ENCODE data around the gene TIPARP.
"Not testable (repeated sequence)": the region's sequence is repeated elsewhere in the genome, so short reads cannot be mapped to it uniquely, and the experiment has no call there.

TIPARP gene

GRCh38 chr3:156704370-156705036 lies 30.1 kb downstream of the TIPARP start:
- DNase-seq: peak in 1 of 10 donors; percentile 33
- intact Hi-C loops (cut with DNase I): no loop called here

DNA sequence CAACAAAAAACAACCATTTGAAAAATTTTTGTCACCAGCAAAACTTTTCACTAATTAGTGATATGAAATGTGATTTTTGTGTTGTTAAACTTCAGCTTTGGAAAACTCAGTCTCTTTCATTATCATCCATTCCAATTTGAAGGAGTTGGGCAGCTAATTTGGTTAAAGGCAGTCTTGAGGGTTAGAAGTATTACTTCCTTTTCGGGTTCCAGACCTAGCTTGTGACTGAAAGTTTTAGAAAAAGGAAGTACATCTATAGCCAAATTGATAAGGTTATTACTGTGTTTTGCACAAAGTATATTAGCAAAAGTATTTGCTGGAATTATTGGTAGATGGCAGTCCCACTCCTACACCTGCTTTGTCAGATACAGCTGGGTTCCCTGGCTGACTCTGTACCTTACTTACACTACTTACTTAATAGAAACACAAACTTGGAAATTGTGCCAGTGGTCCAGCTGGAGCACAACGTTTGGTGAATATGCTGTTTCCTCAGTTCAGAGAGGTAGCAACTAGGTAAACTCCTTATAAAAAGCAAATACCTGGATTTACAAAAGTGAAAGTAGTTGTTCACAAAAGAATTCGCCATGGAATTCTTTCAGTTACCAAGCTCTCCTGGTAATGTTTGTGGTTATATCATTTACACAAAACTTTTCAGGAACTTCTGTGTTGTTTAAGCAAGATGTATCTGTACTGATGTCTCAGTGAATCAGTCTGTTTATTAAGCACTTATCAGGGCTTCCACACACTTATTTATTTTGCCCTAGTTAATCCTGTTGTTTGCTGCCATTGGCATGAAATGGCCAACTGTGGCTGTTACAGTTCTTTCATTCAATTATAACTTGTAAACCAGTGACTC lies 31.6 kb downstream of the TIPARP start:
- no peak for DNase-seq
- intact Hi-C loops (cut with DNase I): no loop called here

DNA sequence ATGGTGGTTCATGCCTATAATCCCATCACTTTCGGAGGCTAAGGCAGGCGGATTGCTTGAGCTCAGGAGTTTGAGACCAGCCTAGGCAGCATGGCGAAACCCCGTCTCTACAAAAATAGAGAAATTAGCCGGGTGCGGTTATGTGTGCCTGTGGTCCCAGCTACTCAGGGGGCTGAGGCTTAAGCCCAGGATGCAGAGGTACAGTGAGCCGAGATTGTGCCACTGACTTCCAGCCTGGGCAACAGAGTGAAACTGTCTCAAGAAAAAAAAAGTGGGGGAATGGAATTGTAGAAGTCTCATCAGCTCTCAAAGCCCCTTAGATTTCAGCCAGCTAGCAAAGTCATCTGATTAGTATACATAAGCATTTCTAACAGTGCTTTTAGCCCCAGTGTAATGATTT lies 33.2 kb downstream of the TIPARP start:
- intact Hi-C loops (cut with DNase I): no loop called here
- DNase-seq: no peak

- intact Hi-C loops (cut with DNase I): no loop called here
- DNase-seq: no peak
Observed at GRCh38 chr3:156710429-156710828, 36.0 kb downstream of the TIPARP start.

DNA sequence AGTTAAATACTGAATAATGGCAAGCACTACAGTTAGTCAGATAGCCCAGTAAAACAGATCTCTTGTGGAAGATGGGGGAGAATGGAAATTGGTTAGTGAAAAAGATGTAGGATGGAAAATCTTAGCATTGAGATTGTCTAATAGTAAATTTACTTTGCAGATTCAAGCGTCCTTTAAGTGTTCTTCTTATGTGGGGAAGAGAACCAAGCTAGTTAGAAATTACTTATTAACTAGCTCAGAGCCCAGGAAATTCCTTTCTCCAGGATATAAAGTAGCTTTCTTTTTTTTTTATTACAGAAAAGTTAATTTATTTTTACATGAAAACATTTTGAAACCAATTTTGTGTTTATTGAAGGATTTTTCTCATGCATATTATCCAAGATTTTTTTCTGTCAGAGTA lies 36.7 kb downstream of the TIPARP start:
- DNase-seq: no peak
- intact Hi-C loops (cut with DNase I): no loop called here

DNA sequence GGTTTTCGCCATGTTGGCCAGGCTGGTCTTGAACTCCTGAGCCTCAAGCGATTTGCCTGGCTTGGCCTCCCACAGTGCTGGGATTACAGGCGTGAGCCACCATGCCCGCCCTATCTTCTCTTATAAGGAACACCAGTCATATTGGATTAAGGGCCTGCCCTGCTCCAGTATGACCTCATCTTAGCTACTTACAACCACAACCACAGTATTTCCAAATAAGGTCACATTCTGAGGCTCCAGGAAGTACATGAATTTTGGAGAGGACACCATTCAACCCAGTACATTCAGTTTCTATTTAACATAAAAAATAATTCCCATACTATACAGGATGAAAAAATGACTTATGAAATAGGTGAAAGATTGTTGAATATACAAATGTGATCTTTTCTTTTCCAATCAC lies 37.6 kb downstream of the TIPARP start:
- DNase-seq; intact Hi-C loops (cut with DNase I): not testable (repeated sequence)

DNA sequence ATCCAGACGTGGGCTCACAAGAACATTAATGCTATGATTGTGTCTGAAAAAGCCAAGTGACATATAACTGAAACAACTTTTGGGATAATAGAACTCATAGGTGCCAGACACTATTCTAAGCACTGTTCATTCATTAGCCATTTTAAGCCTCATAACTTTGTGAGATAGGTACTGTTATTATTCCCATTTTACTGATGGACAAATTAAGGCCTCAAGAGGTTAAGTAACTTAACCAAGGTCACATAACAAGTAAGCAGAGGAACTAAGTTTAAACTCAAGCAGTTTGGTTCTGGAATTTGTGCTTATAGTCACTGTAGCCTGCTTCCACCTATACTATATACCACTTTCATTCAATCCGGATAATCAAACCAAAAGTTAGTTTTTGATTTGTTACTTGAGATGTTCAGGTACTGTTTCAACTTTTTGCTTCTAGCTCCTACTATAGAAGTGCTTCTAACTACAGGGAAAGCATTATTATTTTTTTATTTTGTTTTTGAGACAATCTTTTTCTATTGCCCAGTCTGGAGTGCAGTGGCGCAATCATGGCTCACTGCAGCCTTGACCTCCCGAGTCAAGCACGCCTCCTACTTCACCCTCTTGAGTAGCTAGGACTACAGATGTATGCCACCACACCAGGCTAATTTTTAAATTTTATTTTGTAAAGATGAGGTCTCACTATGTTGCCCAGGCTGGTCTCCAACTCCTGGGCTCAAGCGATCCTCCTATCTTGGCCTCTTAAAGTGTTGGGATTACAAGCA lies 41.9 kb downstream of the TIPARP start:
- DNase-seq: no peak
- intact Hi-C loops (cut with DNase I): no loop called here

DNA sequence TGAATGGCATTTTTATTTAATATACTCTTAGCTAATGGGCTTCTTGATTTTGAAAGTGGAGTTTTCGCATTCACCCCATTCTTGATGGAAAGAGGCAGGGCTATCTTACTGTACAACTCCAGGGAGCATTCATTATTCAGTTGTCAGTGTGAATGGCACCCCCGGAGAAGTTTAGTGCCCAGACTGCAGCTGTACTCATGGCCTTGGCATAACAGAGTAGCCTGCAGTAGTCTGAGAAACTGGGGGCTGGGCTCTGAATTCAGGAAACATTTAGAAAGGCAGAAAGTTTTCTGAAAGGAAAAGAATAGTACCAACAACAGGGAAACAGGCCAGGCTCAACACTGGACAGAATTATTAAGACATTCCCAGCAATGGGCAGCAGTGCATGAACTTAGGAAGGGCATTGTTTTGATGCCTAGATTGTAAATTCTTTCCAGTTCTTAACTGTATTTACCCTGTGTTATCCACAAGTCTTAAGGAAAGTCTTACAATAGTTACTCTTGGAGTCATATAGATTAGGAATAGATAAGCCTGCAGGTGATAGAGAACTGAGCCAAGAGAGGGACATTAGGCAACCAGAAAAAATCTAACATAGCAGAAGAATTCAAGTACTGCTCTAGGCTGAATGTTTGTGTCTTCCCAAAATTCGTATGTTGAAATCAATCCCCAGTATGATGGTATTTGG lies 44.4 kb downstream of the TIPARP start:
- intact Hi-C loops (cut with DNase I): no loop called here
- no peak for DNase-seq

DNA sequence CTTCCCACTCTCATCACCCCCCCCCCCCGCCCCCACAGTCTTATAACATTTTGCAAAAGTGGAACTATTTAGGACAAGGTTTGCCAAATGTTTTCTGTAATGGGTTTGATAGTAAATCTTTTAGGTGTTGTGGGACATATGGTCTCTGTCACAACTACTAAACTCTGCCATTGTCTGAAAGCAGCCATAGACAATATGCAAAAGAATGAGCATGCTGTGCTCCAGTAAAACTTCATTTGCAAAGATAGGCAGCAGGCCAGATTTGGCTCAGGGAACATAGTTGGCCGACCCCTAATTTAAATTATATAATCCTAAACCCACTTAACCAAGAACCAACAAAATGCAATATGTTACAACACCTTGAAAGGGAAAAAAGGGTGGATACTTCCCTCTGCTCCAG lies 46.4 kb downstream of the TIPARP start:
- intact Hi-C loops (cut with DNase I): no loop called here
- DNase-seq: no peak

DNA sequence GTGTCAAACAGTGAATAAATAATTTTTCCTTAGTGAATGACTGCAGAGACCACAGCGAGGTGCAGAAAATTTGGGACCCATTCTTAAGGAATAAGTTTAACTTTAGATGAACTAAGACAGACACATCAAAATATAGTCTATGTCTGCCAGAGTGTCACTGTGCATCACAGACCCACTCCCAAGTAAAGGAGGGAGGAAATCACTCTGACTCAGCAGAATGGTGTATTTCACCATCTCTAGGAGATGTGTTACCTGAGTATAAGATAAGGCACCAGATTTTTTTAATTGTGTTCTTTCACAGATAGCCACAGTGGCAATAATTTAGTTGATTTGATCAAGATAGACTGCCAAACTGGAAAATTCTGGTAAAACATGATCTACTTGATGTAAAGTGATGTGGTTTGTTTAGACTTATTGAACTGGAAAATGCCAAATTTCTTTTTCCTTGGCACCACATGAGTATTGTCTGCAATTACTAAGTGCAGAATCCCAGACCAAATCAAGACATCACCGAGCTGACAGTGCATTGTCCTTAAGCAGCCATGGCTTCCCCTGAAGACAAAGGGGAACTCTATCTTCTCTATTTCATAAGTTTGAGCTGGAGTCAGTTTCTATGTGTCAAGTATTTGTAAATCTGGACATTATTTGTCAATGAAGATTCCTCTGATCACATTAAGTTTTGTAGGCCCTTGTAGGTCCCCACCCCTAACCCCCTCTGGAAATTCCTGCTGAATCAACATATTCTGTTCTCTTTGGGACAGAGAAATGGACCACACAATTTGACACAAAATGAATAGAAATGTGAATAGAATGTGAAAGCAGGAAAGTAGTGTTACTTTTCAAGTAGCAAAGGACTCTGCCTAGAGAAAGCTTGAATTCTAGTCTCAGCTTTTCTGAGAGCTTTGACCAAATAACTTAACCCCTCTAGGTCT lies 47.6 kb downstream of the TIPARP start:
- no peak for DNase-seq
- intact Hi-C loops (cut with DNase I): no loop called here

- intact Hi-C loops (cut with DNase I): no loop called here
- DNase-seq: no peak
Observed at GRCh38 chr3:156723182-156723619, 48.8 kb downstream of the TIPARP start.

DNA sequence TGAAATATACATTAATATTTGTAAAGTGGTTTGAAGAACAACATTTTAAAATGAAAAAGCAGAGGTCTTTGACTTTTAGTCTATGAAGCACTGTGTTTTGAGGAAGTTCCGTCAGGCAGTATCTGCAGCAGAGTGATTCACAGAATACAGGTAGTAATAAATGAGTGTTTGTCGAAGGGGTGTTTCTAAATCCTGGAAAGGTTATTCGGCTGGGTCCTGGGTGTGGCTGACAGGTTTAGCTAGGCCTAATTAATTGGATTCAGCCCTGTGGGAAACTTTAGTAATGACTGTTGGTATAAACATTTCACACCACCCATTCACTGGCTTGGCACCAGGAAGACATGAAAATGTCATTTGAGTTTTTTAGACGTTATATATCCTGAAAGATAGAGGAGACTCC lies 51.3 kb downstream of the TIPARP start:
- no peak for DNase-seq
- intact Hi-C loops (cut with DNase I): no loop called here

- no peak for DNase-seq
- intact Hi-C loops (cut with DNase I): no loop called here
Observed at GRCh38 chr3:156726456-156726855, 52.1 kb downstream of the TIPARP start.

- intact Hi-C loops (cut with DNase I): no loop called here
- no peak for DNase-seq
Observed at GRCh38 chr3:156727519-156728205, 53.3 kb downstream of the TIPARP start.

DNA sequence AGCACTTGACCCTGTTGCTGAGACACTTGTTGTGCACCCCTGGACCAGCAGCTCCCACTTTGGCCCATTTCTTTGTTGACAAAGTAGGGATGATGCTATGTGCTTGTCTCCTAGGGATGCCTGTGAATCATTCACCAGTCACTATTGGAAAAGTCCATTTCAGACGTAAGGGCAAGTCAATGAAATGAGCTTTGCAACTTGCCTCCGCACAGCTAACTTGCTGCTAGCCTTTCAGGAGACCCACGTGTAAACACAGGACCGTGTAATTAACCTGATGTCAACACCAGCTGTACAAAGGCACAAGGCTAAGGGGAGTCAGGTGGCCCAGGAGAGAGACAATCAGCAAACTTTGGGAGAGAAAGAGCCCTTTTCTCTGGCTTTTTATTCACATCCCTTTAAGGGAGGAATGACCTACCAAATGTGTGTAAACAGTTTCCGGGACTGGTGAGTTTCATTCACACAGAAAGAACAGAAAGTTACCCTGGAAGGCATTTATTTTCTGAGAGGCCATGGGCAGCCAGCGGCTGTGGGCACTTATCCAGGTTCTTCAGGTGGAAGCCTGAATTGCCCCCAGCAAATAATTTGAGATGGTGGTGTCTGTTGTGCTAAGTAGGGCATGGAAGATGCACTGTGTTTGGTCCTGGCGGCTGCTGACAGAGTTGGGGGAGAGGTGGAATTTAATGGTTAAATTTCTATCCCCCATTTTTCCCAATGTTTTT lies 54.0 kb downstream of the TIPARP start:
- peak in 1 of 10 donors; percentile 35 for DNase-seq

GRCh38 chr3:156729460-156730179 lies 55.2 kb downstream of the TIPARP start:
- intact Hi-C loops (cut with DNase I): no loop called here

More for the DNA sequence above, 54.0 kb downstream of the TIPARP start:
- intact Hi-C loops (cut with DNase I): no loop called here

GRCh38 chr3:156731813-156732212 lies 57.4 kb downstream of the TIPARP start:
- intact Hi-C loops (cut with DNase I): no loop called here
- no peak for DNase-seq

More at GRCh38 chr3:156729460-156730179, 55.2 kb downstream of the TIPARP start:
- DNase-seq: no peak

GRCh38 chr3:156732261-156732660 lies 57.9 kb downstream of the TIPARP start:
- DNase-seq: no peak
- intact Hi-C loops (cut with DNase I): no loop called here
